22Rv1 (cell line): ENCODE data around the gene ALKBH6.

Source experiments
- ZFX ChIP-seq: fragments of 450-650 bp; IDR thresholded peaks from 2 replicates; pipeline ENCODE4 v1.6.1; 2017; ENCODE audit warnings: antibody characterized with exemption, borderline replicate concordance
- TF ChIP-seq, protein P1 (sequence below): fragments of 450-650 bp; IDR thresholded peaks from 2 replicates; pipeline ENCODE4 v1.5.1; 2017; ENCODE audit warnings: mild to moderate bottlenecking

DNA sequence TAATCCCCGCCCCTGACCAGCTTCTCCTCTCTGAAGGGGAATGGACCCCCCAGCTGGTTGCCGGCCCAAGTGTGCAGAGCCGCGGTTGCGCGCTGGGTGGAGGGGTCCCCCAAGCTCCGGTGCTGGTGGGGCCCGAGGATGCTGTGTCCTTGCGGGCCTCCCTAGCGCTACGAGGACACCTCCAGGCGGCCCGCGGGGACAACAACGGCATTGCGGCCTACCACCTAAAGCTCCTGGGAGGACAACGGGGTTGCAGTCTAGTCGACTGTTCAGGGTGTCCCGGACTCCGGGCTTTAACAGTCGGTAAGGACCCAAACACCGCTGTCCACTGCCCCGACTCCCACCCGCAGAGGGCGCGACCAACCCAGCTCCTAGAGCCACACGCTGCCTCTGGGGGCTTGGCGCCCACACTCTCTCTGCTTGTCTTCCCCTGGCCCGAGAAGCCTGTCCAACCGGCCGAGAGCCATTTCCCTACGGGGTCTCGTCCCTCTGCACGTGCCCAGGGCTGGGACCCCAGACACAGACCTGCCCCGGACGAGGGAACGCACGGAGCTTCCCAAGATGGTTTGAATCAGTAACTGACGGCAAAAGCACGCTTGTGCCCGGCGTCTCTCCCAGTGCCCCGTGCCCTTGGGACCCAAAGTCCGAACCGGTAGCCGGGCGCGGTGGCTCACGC, 20.0 kb downstream of the ALKBH6 start:
- TF ChIP-seq, protein P1, sequence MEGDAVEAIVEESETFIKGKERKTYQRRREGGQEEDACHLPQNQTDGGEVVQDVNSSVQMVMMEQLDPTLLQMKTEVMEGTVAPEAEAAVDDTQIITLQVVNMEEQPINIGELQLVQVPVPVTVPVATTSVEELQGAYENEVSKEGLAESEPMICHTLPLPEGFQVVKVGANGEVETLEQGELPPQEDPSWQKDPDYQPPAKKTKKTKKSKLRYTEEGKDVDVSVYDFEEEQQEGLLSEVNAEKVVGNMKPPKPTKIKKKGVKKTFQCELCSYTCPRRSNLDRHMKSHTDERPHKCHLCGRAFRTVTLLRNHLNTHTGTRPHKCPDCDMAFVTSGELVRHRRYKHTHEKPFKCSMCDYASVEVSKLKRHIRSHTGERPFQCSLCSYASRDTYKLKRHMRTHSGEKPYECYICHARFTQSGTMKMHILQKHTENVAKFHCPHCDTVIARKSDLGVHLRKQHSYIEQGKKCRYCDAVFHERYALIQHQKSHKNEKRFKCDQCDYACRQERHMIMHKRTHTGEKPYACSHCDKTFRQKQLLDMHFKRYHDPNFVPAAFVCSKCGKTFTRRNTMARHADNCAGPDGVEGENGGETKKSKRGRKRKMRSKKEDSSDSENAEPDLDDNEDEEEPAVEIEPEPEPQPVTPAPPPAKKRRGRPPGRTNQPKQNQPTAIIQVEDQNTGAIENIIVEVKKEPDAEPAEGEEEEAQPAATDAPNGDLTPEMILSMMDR = 0 out of 2 replicates have a peak, but pooled peaks have one; percentile 17
- no peak for TF ChIP-seq ZFX
